GM19193 (cell line): ENCODE data around the gene NHERF1.

Source experiments
- POLR2A ChIP-seq: IDR thresholded peaks from 4 replicates; pipeline ENCODE4 v1.6.1; 2011; ENCODE audit not compliant: insufficient read depth, insufficient read length; ENCODE audit errors: extremely low read depth

Gene NHERF1

DNA sequence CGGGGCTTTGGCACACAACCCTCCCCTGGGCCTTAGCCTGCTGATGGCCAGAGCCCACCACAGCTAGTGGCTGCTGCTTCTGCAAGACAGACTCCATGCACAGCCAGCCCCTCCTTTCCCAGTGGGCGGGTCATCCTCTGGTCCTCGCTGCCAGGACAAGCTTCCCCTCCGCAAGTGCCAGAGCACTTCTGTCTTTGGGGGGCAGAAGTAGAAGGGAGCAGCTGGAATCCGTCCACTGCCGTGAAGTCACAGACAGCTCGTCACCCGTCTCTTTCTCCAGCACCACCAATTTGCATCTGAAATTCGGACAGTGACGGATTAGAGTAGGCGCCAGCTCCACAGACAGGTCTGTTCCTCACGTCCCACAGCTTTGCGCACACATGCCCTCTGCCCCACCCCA is 59.0 kb downstream of the NHERF1 start:
- no peak for TF ChIP-seq POLR2A

DNA sequence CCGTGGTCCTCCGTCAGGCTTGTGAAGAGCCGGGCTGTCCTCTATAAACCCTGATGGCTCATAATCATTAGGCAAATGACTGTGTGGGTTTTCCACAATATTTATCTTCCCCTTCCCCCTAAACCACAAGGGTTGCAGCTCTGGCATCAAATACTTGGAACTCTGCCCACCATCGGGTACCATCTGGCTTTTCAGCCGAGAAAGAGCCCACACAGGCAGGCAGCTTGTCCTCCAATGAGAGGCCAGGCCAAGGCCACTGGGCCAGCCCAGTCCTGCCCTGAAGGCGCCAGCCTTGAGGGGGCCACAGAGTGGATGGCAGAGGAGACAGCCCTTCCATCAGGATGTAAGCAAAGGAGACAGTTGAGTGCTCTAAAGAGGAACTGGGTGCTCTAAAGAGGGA is 59.5 kb downstream of the NHERF1 start:
- no peak for TF ChIP-seq POLR2A

DNA sequence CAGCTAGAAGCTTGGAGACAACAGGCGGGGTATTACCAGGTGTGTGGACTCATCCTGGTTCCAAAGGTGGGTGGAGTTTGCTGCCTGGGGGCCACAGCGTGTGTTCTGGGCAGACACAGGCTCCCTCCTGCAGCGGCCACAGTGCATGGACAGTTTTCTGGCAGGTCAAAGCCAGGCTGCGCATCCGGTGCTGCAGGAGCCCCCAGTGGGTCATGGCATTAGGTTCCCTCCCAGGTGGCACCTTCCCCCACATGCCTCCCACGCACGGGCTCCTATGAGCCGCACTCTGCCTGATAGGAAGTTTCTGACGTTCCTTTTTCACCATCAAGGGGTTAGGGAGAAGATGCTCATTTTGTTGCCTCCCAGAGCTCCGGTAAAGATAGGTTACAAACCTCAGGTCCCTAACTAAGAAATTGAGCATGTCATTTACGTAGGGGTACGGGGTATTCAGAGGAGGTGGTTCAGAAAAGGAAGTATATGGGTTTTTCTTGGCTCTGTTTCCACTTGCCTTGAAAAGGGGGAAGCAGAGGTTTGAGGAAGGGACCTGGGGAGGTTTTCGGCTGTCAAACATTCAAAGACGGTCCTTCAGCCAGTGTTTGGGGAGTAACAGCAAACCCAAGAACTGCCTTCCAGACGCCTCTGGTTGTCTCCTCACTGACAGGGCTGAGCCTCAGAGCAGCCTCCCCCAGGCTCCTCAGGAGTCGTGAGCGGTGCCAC is 60.4 kb downstream of the NHERF1 start:
- no peak for TF ChIP-seq POLR2A

DNA sequence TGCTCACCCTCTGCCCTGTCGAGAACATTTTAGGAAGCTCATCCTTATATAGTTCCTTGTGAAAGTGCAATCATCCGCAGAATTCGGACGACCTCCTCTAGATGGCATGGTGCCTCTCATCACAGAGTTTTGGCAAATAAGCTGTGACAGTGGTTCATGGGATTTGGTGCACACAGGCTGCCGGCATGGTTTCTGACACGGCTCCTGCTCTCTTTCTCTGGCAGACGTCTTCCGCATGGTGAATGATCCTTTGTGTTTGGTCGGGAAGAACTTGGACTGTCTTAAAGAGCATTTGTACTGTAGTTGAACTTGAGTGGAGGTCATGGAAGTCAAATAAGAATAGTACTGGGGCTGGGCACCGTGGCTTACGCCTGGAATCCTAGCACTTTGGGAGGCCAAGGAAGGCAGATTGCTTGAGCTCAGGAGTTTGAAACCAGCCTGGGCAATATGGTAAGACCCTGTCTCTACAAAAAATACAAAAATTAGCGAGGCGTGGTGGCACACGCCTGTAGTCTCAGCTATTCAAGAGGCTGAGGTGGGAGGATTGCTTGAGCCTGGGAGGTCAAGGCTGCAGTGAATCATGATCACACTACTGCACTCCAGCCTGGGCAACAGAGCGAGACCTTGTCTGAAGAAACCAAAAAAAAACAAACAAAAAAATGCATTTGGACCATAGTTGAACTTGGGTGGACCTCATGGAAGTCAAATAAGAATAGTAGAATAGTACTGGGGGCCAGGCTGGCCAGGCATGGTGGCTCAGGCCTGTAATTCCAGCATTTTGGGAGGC is 62.5 kb downstream of the NHERF1 start:
- no peak for TF ChIP-seq POLR2A

DNA sequence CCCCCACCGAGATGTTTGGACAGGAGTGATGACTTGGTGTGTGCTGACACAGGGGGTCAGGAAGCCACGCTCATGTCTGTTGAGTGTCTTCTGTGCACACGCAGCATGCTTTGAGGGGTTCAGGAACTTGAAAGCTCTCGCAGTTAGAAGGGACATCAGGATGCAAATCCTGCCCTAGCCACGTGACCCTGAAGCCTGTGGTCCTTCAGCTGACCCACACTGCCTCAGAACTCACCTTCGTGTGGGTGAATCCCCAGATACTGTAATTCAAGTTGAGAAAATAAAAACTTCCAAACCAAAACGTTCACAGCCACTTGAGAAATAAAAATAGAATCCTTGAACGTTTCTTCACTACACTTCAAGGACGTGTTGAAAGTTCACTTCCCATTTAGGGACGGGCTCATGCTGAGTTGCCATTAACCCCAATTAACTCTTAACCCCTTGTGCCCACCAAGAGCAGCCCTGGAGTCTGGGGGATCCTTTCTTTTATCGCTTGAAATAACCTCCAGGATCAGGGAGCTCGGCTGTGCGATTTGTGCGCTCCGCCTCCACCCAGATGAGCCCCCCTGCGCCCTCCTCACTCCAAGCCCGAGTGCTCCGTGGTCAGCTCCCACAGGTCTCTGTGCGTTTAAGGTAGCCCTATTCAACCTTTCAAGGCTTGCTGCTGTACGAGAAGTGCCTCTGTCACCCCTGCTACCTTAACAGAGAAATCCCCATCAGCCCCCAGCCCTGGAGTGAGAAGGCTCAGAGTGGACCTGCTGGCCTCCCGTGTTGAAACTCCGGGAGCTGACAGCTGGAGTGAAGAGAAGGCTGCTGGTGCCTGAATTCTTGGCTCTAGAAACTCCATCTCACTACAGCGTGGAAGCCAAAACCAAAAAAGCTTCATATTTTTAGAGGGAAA is 63.9 kb downstream of the NHERF1 start:
- TF ChIP-seq POLR2A = no peak

DNA sequence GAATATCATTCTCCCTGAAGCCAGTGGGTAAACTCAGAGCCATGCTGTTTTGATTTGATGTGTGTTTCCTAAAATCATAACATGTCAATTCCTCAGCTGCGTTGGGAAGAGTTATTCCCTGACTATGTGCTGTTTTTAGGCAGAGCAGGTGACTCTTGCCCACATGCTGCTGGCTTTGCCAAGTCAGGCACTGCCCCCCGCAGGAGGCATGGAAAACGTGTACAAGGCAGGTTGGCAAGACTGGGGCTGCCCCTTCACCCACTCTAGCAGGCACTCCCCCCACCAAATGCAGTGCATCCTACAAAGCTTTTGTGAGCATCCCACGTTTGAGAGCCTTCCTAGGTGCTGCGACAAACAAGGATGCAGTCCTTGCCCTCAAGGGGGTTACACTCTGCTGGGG is 66.0 kb downstream of the NHERF1 start:
- no peak for TF ChIP-seq POLR2A

DNA sequence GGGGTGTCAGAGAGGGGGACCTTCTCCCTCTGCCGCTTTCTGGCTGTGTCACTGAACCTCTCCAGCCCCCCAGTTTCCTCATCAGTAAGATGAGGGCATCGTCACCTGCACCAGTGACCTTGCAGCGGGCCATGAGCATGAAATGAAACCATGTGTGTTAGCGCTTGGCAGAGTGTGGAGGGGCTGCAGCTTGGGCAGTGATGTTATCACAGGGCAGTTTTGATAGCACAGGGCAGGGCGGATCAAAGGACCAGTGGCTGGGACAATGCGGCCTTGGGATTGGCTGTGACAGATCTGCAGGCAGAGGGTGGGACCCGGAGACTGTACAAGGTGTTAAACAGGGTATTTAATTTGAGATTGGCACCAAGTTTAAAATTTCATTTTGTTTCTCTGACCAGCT is 66.6 kb downstream of the NHERF1 start:
- TF ChIP-seq POLR2A = no peak

DNA sequence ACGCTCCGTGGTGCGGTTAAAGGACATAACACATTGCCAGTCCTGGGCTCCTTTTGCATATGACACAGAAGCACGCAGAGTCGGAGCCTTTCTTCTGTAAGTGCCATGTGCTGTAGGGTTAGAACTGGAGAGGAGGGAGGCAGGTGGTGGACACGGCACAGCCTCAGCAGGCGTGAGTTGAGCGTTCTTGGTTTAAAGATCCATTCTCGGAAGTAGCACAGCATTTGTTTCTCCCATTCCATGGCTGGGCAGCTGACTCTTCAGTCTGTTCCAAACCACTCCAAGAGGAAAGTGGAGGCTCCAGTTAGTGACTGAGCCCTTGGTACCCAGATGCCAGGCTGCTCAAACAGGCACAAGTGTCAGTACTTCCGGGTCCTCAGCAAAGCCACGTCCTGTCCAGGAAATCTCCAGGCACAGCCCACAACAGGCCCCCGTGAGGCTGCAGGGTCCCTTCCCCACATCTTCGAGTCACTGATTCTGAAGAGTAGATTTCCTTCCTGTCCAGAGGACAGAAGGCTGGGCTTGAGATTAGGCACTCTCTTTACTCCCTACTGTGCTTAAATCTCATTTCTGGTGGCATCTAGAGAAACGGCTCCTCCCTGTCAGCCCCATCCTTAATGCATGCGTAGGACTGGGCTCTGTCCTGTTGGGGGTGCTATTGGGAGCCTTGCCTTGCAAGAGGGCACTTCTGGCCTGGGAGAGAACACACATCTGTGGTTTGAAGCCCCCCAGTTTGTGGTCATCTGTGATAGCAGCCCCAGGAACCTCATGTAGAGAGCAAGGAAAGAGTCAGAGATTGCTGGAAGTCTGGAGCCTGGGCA is 67.3 kb downstream of the NHERF1 start:
- TF ChIP-seq POLR2A = no peak

DNA sequence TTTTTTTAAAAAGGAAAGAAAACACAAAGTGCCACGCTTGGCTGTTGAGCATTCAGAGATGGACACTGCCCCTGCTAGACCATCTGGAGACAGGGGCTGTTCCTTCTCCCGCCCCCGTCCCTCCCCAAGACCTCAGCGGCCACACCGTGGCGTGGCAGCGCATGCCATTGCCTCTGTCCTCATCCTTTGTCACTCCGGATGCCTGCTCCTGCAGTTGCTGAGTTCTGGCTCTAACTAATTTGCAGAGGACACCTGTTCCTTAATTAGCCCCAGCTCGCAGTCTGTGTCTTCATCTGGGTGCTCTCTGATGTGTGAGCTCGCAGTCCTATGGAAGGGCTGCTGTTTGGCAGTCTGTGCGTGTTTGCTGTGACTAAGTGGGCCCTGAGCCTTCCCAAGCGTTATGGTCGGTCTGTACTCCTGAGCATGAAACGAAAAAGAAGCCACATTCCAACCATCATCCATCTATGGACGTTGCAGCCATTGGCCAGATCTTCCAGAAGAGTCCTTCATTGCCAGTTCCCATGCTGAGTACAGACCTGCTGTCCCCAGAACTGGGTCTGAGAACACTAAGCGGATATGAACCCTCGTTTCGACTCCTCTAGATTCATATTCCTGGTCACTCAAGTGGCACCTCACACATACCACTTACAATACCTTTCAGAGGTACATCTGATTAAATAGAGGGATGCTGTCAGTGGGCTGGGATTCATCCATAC is 68.6 kb downstream of the NHERF1 start:
- TF ChIP-seq POLR2A = no peak

DNA sequence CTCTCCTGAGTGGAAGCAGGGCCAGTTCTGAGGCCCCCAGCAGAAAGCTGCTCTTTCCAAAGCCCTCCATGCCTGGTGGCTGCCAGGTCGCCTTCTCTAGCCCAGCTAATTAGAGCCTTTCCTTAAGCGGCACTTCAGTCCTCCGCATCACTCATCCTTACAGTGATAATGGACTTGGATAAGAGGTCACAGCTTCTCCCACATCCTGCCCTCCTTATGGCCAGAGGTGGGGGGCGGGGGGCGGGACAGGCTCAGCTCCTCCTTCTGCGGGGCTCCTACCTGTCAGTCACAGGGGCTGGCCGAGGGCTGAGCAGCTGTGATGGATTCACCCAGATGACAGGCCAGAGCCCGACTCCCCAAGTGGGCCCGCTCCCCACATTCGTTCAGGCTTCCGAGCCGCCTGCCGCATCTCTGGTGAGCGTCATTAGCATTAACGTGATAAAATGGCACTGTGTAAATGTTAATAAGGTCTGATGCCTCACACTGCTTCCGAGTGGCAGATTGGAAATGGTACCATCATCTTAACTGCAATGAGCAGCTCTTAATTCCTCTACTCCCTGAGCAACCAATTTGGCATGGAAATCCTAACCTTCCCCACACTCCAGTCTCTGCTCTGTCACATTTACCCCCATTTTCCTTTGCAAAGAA is 70.0 kb downstream of the NHERF1 start:
- TF ChIP-seq POLR2A = no peak
